Mesenchymal stem cell (in vitro differentiated cells and primary cell): ENCODE measurements around the gene KCTD19.

Source experiments
- DNase-seq: peaks from one replicate; pipeline ENCODE4 v3.0.0-alpha.2; 2013
- H2AFZ ChIP-seq: one replicate; pipeline ENCODE4 v1.6.1; 2013; ENCODE audit warnings: low read depth, mild to moderate bottlenecking, control low read depth, inconsistent platforms, low read length, moderate library complexity
- H2AK5ac ChIP-seq: 2 replicates; pipeline ENCODE4 v1.6.1; 2013; ENCODE audit warnings: low read length, moderate library complexity, mild to moderate bottlenecking, inconsistent platforms; ENCODE audit not compliant: severe bottlenecking
- H2BK120ac ChIP-seq: one replicate; pipeline ENCODE4 v1.6.1; 2013; ENCODE audit warnings: low read depth, mild to moderate bottlenecking, inconsistent platforms, low read length, moderate library complexity
- H2BK12ac ChIP-seq, 2 experiments: one replicate each; pipeline ENCODE4 v1.6.1; 2013; ENCODE audit warnings: inconsistent platforms in 2 of 2, low read length in 2 of 2, mild to moderate bottlenecking in 2 of 2, moderate library complexity in 2 of 2, control low read depth in 1 of 2
- H2BK15ac ChIP-seq: one replicate; pipeline ENCODE4 v1.6.1; 2013; ENCODE audit warnings: mild to moderate bottlenecking, low read depth, inconsistent platforms; ENCODE audit not compliant: poor library complexity, severe bottlenecking
- H2BK5ac ChIP-seq: 2 replicates; pipeline ENCODE4 v1.6.1; 2013; ENCODE audit warnings: low read depth, mild to moderate bottlenecking, low read length, control low read depth, inconsistent platforms; ENCODE audit not compliant: poor library complexity, severe bottlenecking
- H3K14ac ChIP-seq, 2 experiments: one replicate each; pipeline ENCODE4 v1.6.1; 2013; ENCODE audit warnings: inconsistent platforms in 2 of 2, low read length in 2 of 2, control low read depth in 1 of 2, mild to moderate bottlenecking in 1 of 2, moderate library complexity in 1 of 2
- H3K18ac ChIP-seq, 2 experiments: one replicate each; pipeline ENCODE4 v1.6.1; 2013; ENCODE audit warnings: inconsistent platforms in 2 of 2, low read length in 2 of 2, control low read depth in 1 of 2, low read depth in 1 of 2, mild to moderate bottlenecking in 1 of 2
- H3K23ac ChIP-seq, 2 experiments: one replicate each; pipeline ENCODE4 v1.6.1; 2013; ENCODE audit warnings: inconsistent platforms in 2 of 2, low read length in 2 of 2, mild to moderate bottlenecking in 2 of 2, moderate library complexity in 2 of 2, control low read depth in 1 of 2
- H3K27ac ChIP-seq: 2 replicates; pipeline ENCODE4 v1.5.1; 2013; ENCODE audit warnings: mild to moderate bottlenecking, moderate library complexity, low read length, control low read depth, inconsistent platforms; ENCODE audit not compliant: poor library complexity, severe bottlenecking
- H3K27me3 ChIP-seq, 2 experiments: 2 replicates each; pipeline versions ENCODE4 v1.6.1 to v1.7.0; 2013; ENCODE audit warnings: low read length in 2 of 2, mild to moderate bottlenecking in 2 of 2, moderate library complexity in 2 of 2, control low read depth in 1 of 2, inconsistent platforms in 1 of 2; ENCODE audit not compliant: control insufficient read depth in 1 of 2, insufficient read depth in 1 of 2
- H3K36me3 ChIP-seq, 2 experiments: 2 replicates each; pipeline versions ENCODE4 v1.6.1 to v1.7.0; 2013; ENCODE audit warnings: low read length in 2 of 2, control low read depth in 1 of 2, inconsistent platforms in 1 of 2, low read depth in 1 of 2, mild to moderate bottlenecking in 1 of 2; ENCODE audit not compliant: insufficient read depth in 2 of 2, control insufficient read depth in 1 of 2
- H3K4ac ChIP-seq, 2 experiments: one replicate each; pipeline ENCODE4 v1.6.1; 2013; ENCODE audit warnings: inconsistent platforms in 2 of 2, low read length in 2 of 2, mild to moderate bottlenecking in 2 of 2, moderate library complexity in 2 of 2, control low read depth in 1 of 2, low read depth in 1 of 2
- H3K4me1 ChIP-seq: 2 replicates; pipeline ENCODE4 v1.6.1; 2013; ENCODE audit warnings: low read depth, low read length, control low read depth; ENCODE audit not compliant: control insufficient read depth, insufficient read depth
- H3K4me2 ChIP-seq: 2 replicates; pipeline ENCODE4 v1.6.1; 2013; ENCODE audit warnings: low read length, mild to moderate bottlenecking, inconsistent platforms; ENCODE audit not compliant: poor library complexity, severe bottlenecking
- H3K4me3 ChIP-seq, 2 experiments: 2 replicates each; pipeline versions ENCODE4 v1.5.1 to v1.7.0; 2013; ENCODE audit warnings: low read length in 2 of 2, mild to moderate bottlenecking in 2 of 2, control low read depth in 1 of 2, low read depth in 1 of 2; ENCODE audit not compliant: insufficient read depth in 1 of 2
- H3K79me1 ChIP-seq: replicated peaks from 2 replicates; pipeline ENCODE4 v1.6.1; 2013; ENCODE audit warnings: mild to moderate bottlenecking, control low read depth, low read length, inconsistent platforms; ENCODE audit not compliant: poor library complexity, severe bottlenecking
- H3K9ac ChIP-seq: 2 replicates; pipeline ENCODE4 v1.7.0; 2013; ENCODE audit warnings: mild to moderate bottlenecking, low read length, moderate library complexity
- H3K9me3 ChIP-seq: 2 replicates; pipeline ENCODE4 v1.7.0; 2013; ENCODE audit warnings: mild to moderate bottlenecking, low read length; ENCODE audit not compliant: control insufficient read depth
- H4K8ac ChIP-seq: one replicate; pipeline ENCODE4 v1.6.1; 2013; ENCODE audit warnings: inconsistent platforms, mild to moderate bottlenecking, low read length, moderate library complexity
- H4K91ac ChIP-seq: one replicate; pipeline ENCODE4 v1.6.1; 2013; ENCODE audit warnings: mild to moderate bottlenecking, low read length, inconsistent platforms
- WGBS: methylation state at CpG from one replicate; pipeline ENCODE4 v1.1.7; 2013; ENCODE audit warnings: mixed read lengths; 5-methylcytosine and 5-hydroxymethylcytosine counted together

KCTD19 gene

GRCh38 chr16:67304020-67304419 is 22.5 kb downstream of the KCTD19 start:
- H3K27me3 ChIP-seq: peaks cover 0 to 8% of the 10 kb centered on the region in 2 experiments
- H3K4me2 ChIP-seq: no peak overlapping the region
- no peak overlapping the region for H3K14ac ChIP-seq
- no peak overlapping the region for H4K8ac ChIP-seq
- no peak overlapping the region for H3K18ac ChIP-seq
- no peak overlapping the region for H2AFZ ChIP-seq
- H4K91ac ChIP-seq: no peak overlapping the region
- no peaks in the 10 kb centered on the region for H3K36me3 ChIP-seq
- WGBS: 83% methylated on average over 1 of the region's 1 CpG
- DNase-seq: no peak
- no peaks in the 10 kb centered on the region for H3K9me3 ChIP-seq
- H3K4me3 ChIP-seq: no peak overlapping the region
- no peak overlapping the region for H3K23ac ChIP-seq
- H3K4ac ChIP-seq: no peak overlapping the region
- H3K79me1 ChIP-seq: no peaks in the 10 kb centered on the region
- H2BK120ac ChIP-seq: no peak overlapping the region
- H3K27ac ChIP-seq: no peak overlapping the region
- H3K4me1 ChIP-seq: peaks cover 3% of the 10 kb centered on the region
- no peak overlapping the region for H3K9ac ChIP-seq
- H2AK5ac ChIP-seq: no peak overlapping the region
- H2BK5ac ChIP-seq: no peak overlapping the region
- H2BK12ac ChIP-seq: no peak overlapping the region
- H2BK15ac ChIP-seq: no peak overlapping the region

- Histone ChIP-seq H3K36me3 (no peaks in the 10 kb centered on the region), H2BK120ac (no peak overlapping the region), H2AFZ (no peak overlapping the region), H2AK5ac (no peak overlapping the region), H4K8ac (no peak overlapping the region), H3K79me1 (no peaks in the 10 kb centered on the region), H3K27ac (no peak overlapping the region), H3K4ac (no peak overlapping the region), H2BK12ac (no peak overlapping the region), H4K91ac (no peak overlapping the region), H3K27me3 (peaks cover 0 to 15% of the 10 kb centered on the region in 2 experiments), H3K9me3 (no peaks in the 10 kb centered on the region), H2BK5ac (no peak overlapping the region), H3K14ac (no peak overlapping the region), H3K4me3 (no peak overlapping the region), H3K9ac (no peak overlapping the region), H3K4me1 (peaks cover 3% of the 10 kb centered on the region), H3K18ac (no peak overlapping the region), H3K4me2 (no peak overlapping the region), H3K23ac (no peak overlapping the region), H2BK15ac (no peak overlapping the region)
- no peak for DNase-seq
- 83% methylated on average over 8 of the region's 8 CpGs for WGBS
These were observed 23.6 kb downstream of the KCTD19 start for GRCh38 chr16:67302970-67303369.

GRCh38 chr16:67302076-67302475 is 24.5 kb downstream of the KCTD19 start:
- Histone ChIP-seq H3K18ac (no peak overlapping the region), H3K9me3 (no peaks in the 10 kb centered on the region), H3K79me1 (no peaks in the 10 kb centered on the region), H3K27me3 (peaks cover 0 to 19% of the 10 kb centered on the region in 2 experiments), H3K36me3 (no peaks in the 10 kb centered on the region), H4K91ac (no peak overlapping the region), H4K8ac (no peak overlapping the region), H3K4ac (no peak overlapping the region), H3K23ac (no peak overlapping the region), H3K4me3 (no peak overlapping the region), H3K4me1 (peaks cover 3% of the 10 kb centered on the region), H2BK5ac (no peak overlapping the region), H2AK5ac (no peak overlapping the region), H3K9ac (no peak overlapping the region), H2BK120ac (no peak overlapping the region), H3K4me2 (no peak overlapping the region), H2BK15ac (no peak overlapping the region), H3K14ac (no peak overlapping the region), H3K27ac (no peak overlapping the region), H2BK12ac (peak overlapping the region in 1 of 2 experiments; percentile 40), H2AFZ (no peak overlapping the region)
- WGBS: 93% methylated on average over 7 of the region's 7 CpGs
- DNase-seq: no peak

- Histone ChIP-seq H3K18ac (peak overlapping the region in 1 of 2 experiments; percentile 37), H3K4me1 (peaks cover 4% of the 10 kb centered on the region), H3K4ac (no peak overlapping the region), H3K79me1 (no peaks in the 10 kb centered on the region), H3K14ac (no peak overlapping the region), H4K91ac (peak overlapping the region; percentile 6), H3K23ac (no peak overlapping the region), H3K9me3 (no peaks in the 10 kb centered on the region), H2BK120ac (no peak overlapping the region), H2BK15ac (no peak overlapping the region), H2AK5ac (no peak overlapping the region), H2AFZ (no peak overlapping the region), H3K27me3 (peaks cover 0 to 20% of the 10 kb centered on the region in 2 experiments), H3K27ac (no peak overlapping the region), H2BK5ac (no peak overlapping the region), H2BK12ac (peak overlapping the region in 1 of 2 experiments; percentile 42), H3K4me2 (no peak overlapping the region), H4K8ac (no peak overlapping the region), H3K36me3 (no peaks in the 10 kb centered on the region), H3K9ac (peak overlapping the region; percentile 36), H3K4me3 (no peak overlapping the region)
- 86% methylated on average over 7 of the region's 11 CpGs for WGBS
- DNase-seq: no peak
These were observed 25.3 kb downstream of the KCTD19 start for GRCh38 chr16:67301080-67301782.
